ENCODE results near the gene ZNF562.

DNA sequence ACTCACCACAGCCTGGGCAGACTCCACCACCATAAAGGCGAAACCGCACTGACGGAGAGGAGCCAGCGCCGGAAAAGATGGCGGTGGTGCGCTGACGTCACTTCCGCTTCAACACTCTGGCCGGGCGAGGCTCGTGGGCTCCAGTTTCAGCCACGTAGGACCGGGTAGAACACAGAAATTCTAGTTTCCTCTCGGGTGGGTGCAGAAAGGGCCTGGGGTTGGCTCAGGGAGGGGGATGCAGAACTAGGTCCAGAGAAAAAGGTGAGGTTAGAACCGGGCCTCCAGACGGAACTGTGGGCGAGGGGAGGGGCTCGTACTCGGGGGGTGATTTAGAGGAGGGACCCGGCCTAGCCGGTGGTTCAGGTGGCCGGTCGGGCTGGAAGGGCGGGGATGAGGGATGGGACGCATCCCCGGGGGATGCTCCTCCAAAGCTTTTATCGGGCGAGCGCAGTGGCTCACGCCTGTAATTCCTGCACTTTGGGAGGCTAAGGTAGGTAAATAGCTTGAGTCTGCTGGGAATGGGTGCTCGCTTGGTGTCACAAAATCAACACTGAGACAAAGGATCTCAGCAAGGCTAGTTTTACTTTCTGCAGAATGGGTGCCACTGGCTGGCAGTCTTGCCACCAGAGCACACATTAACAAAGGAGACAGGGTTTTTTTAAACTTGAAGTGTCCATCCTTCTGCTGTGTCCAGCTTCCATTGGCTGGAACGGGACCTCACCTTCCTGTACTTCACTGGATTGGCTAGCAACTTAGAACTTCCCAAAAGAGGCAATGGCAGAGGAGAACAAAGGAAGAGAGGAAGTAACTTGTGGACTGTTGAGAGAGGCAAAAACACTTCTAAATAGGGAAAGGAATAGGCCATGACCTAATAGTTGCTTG is 53.5 kb downstream of the ZNF562 start, which contains the start of gene ZNF561:
- TF ChIP-seq, protein P1, sequence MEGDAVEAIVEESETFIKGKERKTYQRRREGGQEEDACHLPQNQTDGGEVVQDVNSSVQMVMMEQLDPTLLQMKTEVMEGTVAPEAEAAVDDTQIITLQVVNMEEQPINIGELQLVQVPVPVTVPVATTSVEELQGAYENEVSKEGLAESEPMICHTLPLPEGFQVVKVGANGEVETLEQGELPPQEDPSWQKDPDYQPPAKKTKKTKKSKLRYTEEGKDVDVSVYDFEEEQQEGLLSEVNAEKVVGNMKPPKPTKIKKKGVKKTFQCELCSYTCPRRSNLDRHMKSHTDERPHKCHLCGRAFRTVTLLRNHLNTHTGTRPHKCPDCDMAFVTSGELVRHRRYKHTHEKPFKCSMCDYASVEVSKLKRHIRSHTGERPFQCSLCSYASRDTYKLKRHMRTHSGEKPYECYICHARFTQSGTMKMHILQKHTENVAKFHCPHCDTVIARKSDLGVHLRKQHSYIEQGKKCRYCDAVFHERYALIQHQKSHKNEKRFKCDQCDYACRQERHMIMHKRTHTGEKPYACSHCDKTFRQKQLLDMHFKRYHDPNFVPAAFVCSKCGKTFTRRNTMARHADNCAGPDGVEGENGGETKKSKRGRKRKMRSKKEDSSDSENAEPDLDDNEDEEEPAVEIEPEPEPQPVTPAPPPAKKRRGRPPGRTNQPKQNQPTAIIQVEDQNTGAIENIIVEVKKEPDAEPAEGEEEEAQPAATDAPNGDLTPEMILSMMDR (conservative IDR thresholded peaks at IDR 0.05 in 1 of 2, IDR thresholded peaks at IDR 0.05 in 1 of 2; ENCODE audit: extremely low read depth in 1 of 2, insufficient read depth in 1 of 2, low read depth in 1 of 2, low read length in 2 of 2) = no peak
- no peak for TF ChIP-seq EZH2 (IDR thresholded peaks at IDR 0.05; ENCODE audit: borderline replicate concordance, low read length)
